G401 (cell line): ENCODE results near the gene TMEM17. TPM values are rescaled to one million over a fixed set of nuclear protein-coding genes. Genes with fewer than 3 reads are reported as not detected.

Experiments
- DNase-seq: peaks from one replicate; pipeline ENCODE4 v3.0.0-alpha.2; 2015; ENCODE audit warnings: low spot score
- in situ Hi-C: cut with HindIII; loops from 2 replicates; pipeline ENCODE4 v1.10.0; 2016; ENCODE audit warnings: low sequenced_read_pairs, mixed read lengths
- total RNA-seq: library from RNA; depleted of rRNA; stranded (reverse); fragments of >200 nt; shearing (Covaris generic); gene quantifications from 2 replicates; pipeline ENCODE4 v1.2.3, GENCODE V29; 2014

Gene TMEM17
- total RNA-seq, 1 experiment from 2014 or later: 2.4 TPM

- peak; percentile 83 for DNase-seq
- in situ Hi-C loops: no loop called here
Observed at GRCh38 chr2:62475172-62476011, 30.6 kb downstream of the TMEM17 start.

GRCh38 chr2:62474176-62474575 is 31.8 kb downstream of the TMEM17 start:
- peak; percentile 26 for DNase-seq

GRCh38 chr2:62473246-62473827 is 32.7 kb downstream of the TMEM17 start:
- in situ Hi-C loops: no loop called here
- no peak for DNase-seq

More at GRCh38 chr2:62474176-62474575, 31.8 kb downstream of the TMEM17 start:
- in situ Hi-C loops: no loop called here

GRCh38 chr2:62472312-62472711 is 33.7 kb downstream of the TMEM17 start:
- in situ Hi-C loops: no loop called here
- DNase-seq: no peak

GRCh38 chr2:62471816-62472215 is 34.2 kb downstream of the TMEM17 start:
- in situ Hi-C loops: no loop called here
- DNase-seq: peak; percentile 15

GRCh38 chr2:62471404-62471803 is 34.6 kb downstream of the TMEM17 start:
- in situ Hi-C loops: no loop called here
- no peak for DNase-seq

GRCh38 chr2:62469548-62469947 is 36.4 kb downstream of the TMEM17 start:
- DNase-seq: no peak
- in situ Hi-C loops: no loop called here

- in situ Hi-C loops: no loop called here
- no peak for DNase-seq
Observed at GRCh38 chr2:62469114-62469513, 36.9 kb downstream of the TMEM17 start.

- DNase-seq: no peak
- in situ Hi-C loops: no loop called here
Observed at GRCh38 chr2:62467475-62468321, 38.3 kb downstream of the TMEM17 start.

- in situ Hi-C loops: no loop called here
- DNase-seq: no peak
Observed at GRCh38 chr2:62467100-62467474, 38.9 kb downstream of the TMEM17 start.

- in situ Hi-C loops: no loop called here
- no peak for DNase-seq
Observed at GRCh38 chr2:62466503-62466854, 39.5 kb downstream of the TMEM17 start.

GRCh38 chr2:62465741-62466502 is 40.1 kb downstream of the TMEM17 start:
- no peak for DNase-seq
- in situ Hi-C loops: no loop called here

GRCh38 chr2:62465039-62465740 is 40.8 kb downstream of the TMEM17 start:
- in situ Hi-C loops: no loop called here
- no peak for DNase-seq

GRCh38 chr2:62464221-62465007 is 41.6 kb downstream of the TMEM17 start:
- no peak for DNase-seq
- in situ Hi-C loops: no loop called here

- DNase-seq: no peak
- in situ Hi-C loops: no loop called here
Observed at GRCh38 chr2:62462211-62462610, 43.8 kb downstream of the TMEM17 start.

- DNase-seq: no peak
- in situ Hi-C loops: no loop called here
Observed at GRCh38 chr2:62461707-62462106, 44.3 kb downstream of the TMEM17 start.

GRCh38 chr2:62461017-62461553 is 44.9 kb downstream of the TMEM17 start:
- in situ Hi-C loops: no loop called here
- DNase-seq: no peak

GRCh38 chr2:62460175-62460574 is 45.8 kb downstream of the TMEM17 start:
- no peak for DNase-seq
- in situ Hi-C loops: no loop called here
